SJSA1 (cell line): ENCODE measurements around the gene TP63. TPM values are rescaled to one million over a fixed set of nuclear protein-coding genes. Genes with fewer than 3 reads are reported as not detected.
A peak's percentile ranks its signal among the peaks of the same experiment; 100 is the strongest.

Experiments used
- DNase-seq, 2 experiments: peaks; one replicate each; pipeline ENCODE4 v3.0.0-alpha.2; 2015 to 2020; ENCODE audit warnings: low spot score in 2 of 2, low read depth in 1 of 2
- H3K27ac ChIP-seq: fragments of 250-450 bp; sonication (Bioruptor Pico); 2 replicates; pipeline ENCODE4 v1.5.1; 2020; ENCODE audit warnings: mild to moderate bottlenecking, moderate library complexity
- H3K27me3 ChIP-seq: fragments of 250-450 bp; sonication (Bioruptor Pico); replicated peaks from 2 replicates; pipeline ENCODE4 v1.5.1; 2020; ENCODE audit warnings: mild to moderate bottlenecking, moderate library complexity
- H3K36me3 ChIP-seq: fragments of 250-450 bp; sonication (Bioruptor Pico); 2 replicates; pipeline ENCODE4 v1.5.1; 2020; ENCODE audit warnings: mild to moderate bottlenecking
- H3K4me1 ChIP-seq: fragments of 250-450 bp; sonication (Bioruptor Pico); replicated peaks from 2 replicates; pipeline ENCODE4 v1.6.1; 2021; ENCODE audit warnings: mild to moderate bottlenecking
- H3K4me3 ChIP-seq: fragments of 250-450 bp; sonication (Bioruptor Pico); 2 replicates; pipeline ENCODE4 v1.5.1; 2020; ENCODE audit warnings: mild to moderate bottlenecking
- H3K9me3 ChIP-seq: fragments of 250-450 bp; sonication (Bioruptor Pico); replicated peaks from 2 replicates; pipeline ENCODE4 v1.5.1; 2020; ENCODE audit warnings: mild to moderate bottlenecking
- total RNA-seq: library from RNA; depleted of rRNA; stranded (reverse); fragments of >200 nt; shearing (Covaris generic); gene quantifications from 2 replicates; pipeline ENCODE4 v1.2.3, GENCODE V29; 2014

TP63 gene
- total RNA-seq, 1 experiment from 2014 or later, result not detected

DNA sequence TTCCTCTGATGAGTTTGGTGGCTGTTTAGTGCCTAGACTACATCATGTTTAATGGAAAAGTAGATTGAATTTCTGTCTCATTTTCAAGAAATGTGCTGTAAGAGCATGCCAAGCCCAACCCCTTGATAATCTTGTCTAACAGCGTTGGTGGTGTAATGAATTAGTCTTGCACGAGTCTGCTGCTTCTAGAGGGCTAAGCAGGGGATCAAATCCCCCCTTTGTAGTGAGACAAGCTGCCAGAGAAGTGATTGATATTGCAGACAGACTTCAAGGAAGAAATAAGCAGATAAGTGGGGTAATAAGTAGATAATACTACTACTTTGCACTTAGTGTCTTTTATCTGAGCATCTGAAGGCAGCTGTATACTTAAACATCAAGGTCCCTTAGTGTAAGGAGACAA lies 141.4 kb downstream of the TP63 start:
- Histone ChIP-seq H3K27me3 (no peaks in the 10 kb centered on the region), H3K4me3 (no peak overlapping the region), H3K36me3 (no peaks in the 10 kb centered on the region), H3K9me3 (no peaks in the 10 kb centered on the region), H3K4me1 (peaks cover 13% of the 10 kb centered on the region), H3K27ac (no peak overlapping the region)
- no peak for DNase-seq

DNA sequence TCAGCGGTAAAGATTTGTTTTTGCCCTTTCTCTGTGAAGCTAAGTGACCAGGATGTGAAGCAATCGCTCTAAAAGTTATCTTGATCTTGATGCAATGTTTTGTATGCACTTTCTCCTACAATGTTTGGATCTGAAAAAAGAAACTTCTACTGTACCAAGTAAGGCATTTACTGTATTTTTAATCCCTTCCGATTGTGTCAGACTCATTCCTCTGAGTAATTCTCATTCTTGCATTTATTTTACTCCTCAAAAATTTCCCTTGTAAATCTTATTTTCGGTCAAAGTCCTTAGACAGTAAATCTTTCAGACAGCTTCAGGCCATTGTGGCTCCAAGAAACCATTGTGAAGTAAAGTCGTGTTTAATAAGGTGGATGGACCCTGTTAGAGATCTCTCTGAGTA lies 141.9 kb downstream of the TP63 start:
- Histone ChIP-seq H3K36me3 (no peaks in the 10 kb centered on the region), H3K4me1 (peaks cover 13% of the 10 kb centered on the region), H3K9me3 (no peaks in the 10 kb centered on the region), H3K27me3 (no peaks in the 10 kb centered on the region), H3K27ac (peak overlapping the region; percentile 28; the same call in 1 of the 2 replicates), H3K4me3 (no peak overlapping the region)
- peak in 1 of 2 experiments; percentile 6 for DNase-seq

DNA sequence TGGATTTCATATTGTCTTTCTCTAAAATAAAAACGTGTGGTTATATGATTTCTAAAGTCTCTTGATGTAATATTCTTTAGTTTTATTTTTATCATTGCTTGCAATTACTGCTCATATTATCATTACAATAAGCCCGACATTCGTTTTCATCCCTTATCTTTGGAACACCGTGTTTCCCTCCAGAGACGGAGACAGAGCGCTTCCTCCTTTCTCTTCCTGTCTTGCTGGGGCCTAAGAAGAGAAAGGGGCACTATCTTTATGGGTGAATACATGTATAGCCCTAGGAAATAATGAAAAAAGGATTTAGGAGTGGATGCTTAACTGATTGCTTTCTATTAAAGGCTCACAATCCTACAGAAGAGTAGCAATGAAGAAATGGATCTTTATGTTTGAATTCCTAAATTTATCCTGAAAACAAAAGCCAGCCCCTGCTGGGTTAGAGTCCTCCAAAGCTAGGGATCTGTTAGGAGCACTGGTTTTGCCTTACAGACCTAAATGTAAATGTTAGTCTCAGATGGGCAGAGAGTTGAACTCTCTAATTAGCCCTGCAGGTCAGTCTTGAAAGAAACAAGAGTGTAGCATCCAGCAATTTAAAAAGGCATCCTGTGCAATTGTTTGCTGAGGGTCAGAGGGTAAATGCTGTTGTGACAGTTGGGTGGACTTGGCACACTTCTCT lies 145.1 kb downstream of the TP63 start:
- Histone ChIP-seq H3K27me3 (no peaks in the 10 kb centered on the region), H3K4me1 (peaks cover 13% of the 10 kb centered on the region), H3K27ac (no peak overlapping the region), H3K4me3 (no peak overlapping the region), H3K9me3 (no peaks in the 10 kb centered on the region), H3K36me3 (no peaks in the 10 kb centered on the region)
- DNase-seq, result no peak

DNA sequence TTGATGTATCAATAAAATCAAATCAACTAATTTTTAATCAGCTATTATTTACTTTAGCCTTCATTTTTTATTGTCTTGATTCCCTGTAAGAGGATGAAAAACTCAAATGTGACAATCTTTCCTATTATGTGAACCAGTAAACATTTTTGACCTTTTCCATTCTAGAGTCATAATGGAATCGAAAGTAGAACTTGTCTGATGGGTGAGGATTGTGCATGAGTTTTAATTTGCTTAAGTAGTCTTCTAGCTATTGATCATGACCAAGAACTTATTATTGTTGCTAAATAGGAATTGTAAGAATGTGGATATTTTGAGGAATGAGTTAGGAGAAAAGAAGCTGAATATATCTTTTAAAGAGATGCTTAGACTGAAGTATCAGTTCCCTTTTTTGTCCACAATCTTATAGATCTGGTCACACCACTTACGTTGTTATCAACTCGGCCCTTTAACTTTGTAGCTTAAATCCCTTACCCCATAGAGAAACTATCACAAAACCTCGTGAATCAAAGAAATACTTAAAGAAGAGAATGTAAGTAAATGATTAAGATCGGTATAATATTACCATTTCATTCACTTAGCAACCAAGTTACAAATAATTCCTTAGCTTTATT lies 147.3 kb downstream of the TP63 start:
- no peak for DNase-seq
- H3K27me3 ChIP-seq, result no peaks in the 10 kb centered on the region
- H3K36me3 ChIP-seq, result no peaks in the 10 kb centered on the region
- H3K27ac ChIP-seq, result no peak overlapping the region
- no peaks in the 10 kb centered on the region for H3K9me3 ChIP-seq
- H3K4me1 ChIP-seq, result peaks cover under 1% of the 10 kb centered on the region; the same call in 1 of the 2 replicates
- no peak overlapping the region for H3K4me3 ChIP-seq

DNA sequence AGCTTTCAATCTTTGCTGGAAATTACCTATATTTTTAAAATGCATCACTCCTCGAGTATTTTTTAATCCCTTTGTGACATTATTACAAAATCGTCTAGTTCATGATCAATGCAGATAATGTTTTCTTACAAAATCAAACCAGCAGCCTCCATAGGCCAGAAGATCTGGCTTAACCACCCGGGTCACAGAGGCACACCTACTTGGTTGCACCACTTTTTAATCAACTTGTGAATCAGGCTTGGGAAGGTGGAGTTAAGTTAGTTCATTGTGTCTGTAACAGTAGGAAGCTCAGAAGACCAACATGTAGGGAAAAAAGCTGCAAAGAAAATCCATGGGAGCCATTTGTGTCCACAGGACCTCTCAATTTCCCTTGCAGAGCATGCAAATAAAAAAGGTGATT lies 148.0 kb downstream of the TP63 start:
- no peak for DNase-seq
- Histone ChIP-seq H3K36me3 (no peaks in the 10 kb centered on the region), H3K4me3 (no peak overlapping the region), H3K27me3 (no peaks in the 10 kb centered on the region), H3K27ac (no peak overlapping the region), H3K4me1 (no peaks in the 10 kb centered on the region), H3K9me3 (no peaks in the 10 kb centered on the region)

DNA sequence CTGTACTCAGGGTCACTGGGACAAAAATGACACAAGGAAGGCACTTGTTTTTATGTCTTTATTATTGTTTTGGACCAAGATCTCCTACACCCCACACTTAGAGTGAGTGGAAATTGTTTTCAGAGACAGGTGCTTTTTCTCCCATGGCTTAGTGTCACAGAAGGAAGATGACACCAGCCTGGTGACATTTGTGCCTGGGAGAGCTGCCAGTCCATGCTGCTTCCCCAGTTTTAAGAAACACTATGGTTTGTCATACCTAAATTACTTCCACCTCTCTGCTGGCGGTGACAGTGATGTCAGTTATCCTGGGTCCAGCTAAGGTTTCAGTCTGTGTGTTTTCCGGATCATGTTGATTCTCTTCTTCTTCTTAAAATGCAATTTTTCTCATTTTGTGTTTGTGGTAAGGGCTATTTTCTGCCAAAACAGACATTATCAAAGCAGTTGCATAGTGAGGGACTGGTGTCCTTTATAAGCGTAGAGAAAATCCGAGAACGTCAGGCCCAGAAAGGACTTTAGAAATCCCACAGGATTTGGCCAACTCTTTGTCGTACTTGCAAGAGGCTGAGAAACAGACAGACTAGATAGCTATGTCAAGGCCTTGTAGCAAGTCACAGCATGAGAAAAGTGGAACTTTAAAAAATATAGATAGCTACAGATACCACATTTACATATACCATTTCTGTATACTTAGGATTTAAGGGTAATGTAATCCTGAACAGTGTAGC lies 149.5 kb downstream of the TP63 start:
- DNase-seq, result no peak
- no peaks in the 10 kb centered on the region for H3K27me3 ChIP-seq
- no peaks in the 10 kb centered on the region for H3K9me3 ChIP-seq
- no peak overlapping the region for H3K4me3 ChIP-seq
- H3K4me1 ChIP-seq, result no peaks in the 10 kb centered on the region
- no peaks in the 10 kb centered on the region for H3K36me3 ChIP-seq
- no peak overlapping the region for H3K27ac ChIP-seq

DNA sequence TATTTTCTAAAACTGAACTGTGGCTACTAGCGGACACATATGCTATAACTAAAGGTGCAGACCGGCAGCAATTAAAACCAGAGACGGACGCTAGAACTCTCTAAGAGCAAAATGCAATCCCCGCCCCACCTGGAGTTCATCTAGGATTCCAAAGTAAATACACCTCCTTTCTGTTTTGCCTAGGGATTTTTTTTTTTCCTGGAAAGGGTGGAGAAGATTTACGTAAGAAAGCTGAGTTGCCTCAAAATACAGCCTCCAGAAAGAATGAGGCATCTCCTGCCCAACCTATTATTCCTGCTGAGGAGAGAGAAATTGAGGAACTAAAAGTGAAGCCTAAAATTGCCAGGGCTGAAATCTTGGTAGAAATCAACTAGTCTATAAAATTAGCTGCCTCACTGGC lies 150.2 kb downstream of the TP63 start:
- Histone ChIP-seq H3K4me3 (no peak overlapping the region), H3K36me3 (no peaks in the 10 kb centered on the region), H3K27ac (no peak overlapping the region), H3K4me1 (no peaks in the 10 kb centered on the region), H3K27me3 (no peaks in the 10 kb centered on the region), H3K9me3 (no peaks in the 10 kb centered on the region)
- no peak for DNase-seq

DNA sequence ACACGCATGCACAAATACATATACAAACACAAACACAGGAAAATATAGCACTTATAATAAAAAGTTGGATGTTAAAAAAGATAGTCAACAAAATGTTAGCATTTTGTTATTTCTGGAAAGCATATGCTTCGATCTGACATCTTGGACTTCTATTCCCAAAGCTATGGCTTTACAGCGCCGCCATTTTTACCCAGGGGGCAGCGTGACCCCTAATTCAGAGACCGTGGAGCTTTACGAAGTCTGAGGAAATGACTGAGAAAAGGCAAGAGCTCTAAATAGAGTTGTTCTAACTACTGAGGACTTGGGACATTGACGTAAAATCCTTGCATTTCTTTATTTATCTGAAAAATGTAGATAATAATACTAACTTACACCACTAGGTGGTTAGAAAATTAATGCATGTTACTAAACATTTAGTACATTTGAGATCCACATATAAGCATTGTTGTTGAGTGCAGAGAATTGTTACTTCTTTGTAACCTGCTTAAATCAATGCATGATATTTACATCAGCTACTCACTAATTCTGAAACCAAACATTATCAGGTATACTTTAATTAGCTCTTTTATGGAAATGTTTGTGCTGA lies 155.4 kb downstream of the TP63 start:
- no peak overlapping the region for H3K27ac ChIP-seq
- no peak for DNase-seq

DNA sequence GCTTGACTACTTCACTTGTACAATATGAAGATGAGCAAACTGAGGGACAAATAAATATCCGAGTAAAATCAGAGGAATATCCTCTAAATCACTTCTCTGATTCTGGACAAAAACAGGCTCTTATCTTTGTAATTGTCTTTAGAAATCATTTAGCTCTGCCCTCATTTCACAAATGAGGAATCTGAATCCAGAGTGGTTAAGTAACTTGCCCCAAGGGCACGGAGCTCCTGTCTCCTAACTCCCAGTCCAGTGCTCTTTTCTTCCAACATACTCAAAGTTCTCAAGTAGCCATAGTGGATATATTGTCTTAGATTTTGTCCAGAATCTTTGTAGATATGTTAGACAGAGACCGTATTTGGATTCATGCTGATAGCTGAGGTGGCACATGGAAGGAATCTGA lies 156.0 kb downstream of the TP63 start:
- Histone ChIP-seq H3K27me3 (no peaks in the 10 kb centered on the region), H3K4me1 (0 out of 2 replicates have a peak, but pooled peaks cover 3% of the 10 kb centered on the region), H3K4me3 (no peak overlapping the region), H3K27ac (no peak overlapping the region), H3K36me3 (no peaks in the 10 kb centered on the region), H3K9me3 (no peaks in the 10 kb centered on the region)
- no peak for DNase-seq

More for the DNA sequence above, 155.4 kb downstream of the TP63 start:
- H3K27me3 ChIP-seq, result no peaks in the 10 kb centered on the region
- no peak overlapping the region for H3K4me3 ChIP-seq
- 0 out of 2 replicates have a peak, but pooled peaks cover 3% of the 10 kb centered on the region for H3K4me1 ChIP-seq
- no peaks in the 10 kb centered on the region for H3K9me3 ChIP-seq
- H3K36me3 ChIP-seq, result no peaks in the 10 kb centered on the region

DNA sequence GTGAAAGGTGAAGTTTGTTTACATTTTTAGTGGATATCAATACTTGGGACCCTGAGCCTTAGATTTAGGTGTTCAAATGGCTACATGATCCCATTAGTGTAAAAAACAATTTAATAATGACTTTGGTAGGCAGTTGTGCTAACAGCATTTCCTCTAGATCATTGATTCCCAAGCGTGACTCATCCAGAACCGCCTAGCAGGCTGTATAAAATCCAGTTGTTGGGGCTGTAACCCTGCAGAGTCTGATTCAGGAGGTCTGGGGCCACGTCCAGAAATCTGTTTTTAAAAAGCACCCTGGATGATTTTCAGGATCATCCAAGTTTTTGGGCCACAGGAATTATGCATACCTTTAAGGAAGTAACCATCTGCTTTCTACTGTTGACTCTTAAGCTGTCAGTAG lies 156.4 kb downstream of the TP63 start:
- Histone ChIP-seq H3K4me1 (0 out of 2 replicates have a peak, but pooled peaks cover 3% of the 10 kb centered on the region), H3K4me3 (no peak overlapping the region), H3K36me3 (no peaks in the 10 kb centered on the region), H3K27me3 (no peaks in the 10 kb centered on the region), H3K27ac (no peak overlapping the region), H3K9me3 (no peaks in the 10 kb centered on the region)
- no peak for DNase-seq

DNA sequence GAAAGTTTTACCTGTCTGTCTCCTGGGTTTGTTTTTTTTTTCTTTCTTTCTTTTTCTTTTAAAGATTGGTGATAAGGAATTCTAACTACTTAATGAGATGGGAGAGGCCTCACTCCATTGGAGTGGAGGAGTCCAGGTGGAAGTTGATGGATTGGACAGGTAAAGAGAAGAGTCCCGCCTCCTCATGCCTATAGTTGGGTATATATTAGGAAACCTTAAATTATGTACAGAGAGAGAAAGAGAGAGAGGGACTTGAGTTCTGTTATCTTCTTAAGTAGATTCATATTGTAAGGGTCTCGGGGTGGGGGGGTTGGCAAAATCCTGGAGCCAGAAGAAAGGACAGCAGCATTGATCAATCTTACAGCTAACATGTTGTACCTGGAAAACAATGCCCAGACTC lies 158.2 kb downstream of the TP63 start:
- Histone ChIP-seq H3K4me3 (no peak overlapping the region), H3K9me3 (no peaks in the 10 kb centered on the region), H3K27me3 (no peaks in the 10 kb centered on the region), H3K36me3 (no peaks in the 10 kb centered on the region), H3K27ac (no peak overlapping the region), H3K4me1 (0 out of 2 replicates have a peak, but pooled peaks cover 3% of the 10 kb centered on the region)
- DNase-seq, result no peak

DNA sequence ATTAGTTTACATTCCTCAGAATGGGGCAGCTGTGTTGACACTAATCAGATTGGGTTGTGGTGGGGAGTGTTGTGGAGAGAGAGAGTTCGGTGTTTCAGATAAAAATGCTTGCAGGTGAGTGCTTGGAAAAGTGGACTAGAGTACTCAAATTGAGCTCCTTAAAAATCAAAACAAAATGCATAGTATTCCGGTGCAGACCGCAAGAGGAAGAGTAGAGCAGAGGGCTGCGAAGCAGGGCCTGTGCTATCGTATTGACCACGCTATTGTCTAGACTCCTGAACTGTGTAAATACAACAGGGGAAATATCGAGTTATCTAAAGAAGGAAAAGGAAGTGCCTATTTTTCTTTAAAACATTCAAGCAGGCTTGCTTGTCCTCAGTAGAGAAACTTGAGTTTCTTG lies 159.5 kb downstream of the TP63 start:
- no peak overlapping the region for H3K27ac ChIP-seq
- no peak overlapping the region for H3K4me3 ChIP-seq
- no peaks in the 10 kb centered on the region for H3K36me3 ChIP-seq
- no peaks in the 10 kb centered on the region for H3K9me3 ChIP-seq
- peak in 1 of 2 experiments; percentile 8 for DNase-seq
- 0 out of 2 replicates have a peak, but pooled peaks cover 3% of the 10 kb centered on the region for H3K4me1 ChIP-seq
- no peaks in the 10 kb centered on the region for H3K27me3 ChIP-seq

DNA sequence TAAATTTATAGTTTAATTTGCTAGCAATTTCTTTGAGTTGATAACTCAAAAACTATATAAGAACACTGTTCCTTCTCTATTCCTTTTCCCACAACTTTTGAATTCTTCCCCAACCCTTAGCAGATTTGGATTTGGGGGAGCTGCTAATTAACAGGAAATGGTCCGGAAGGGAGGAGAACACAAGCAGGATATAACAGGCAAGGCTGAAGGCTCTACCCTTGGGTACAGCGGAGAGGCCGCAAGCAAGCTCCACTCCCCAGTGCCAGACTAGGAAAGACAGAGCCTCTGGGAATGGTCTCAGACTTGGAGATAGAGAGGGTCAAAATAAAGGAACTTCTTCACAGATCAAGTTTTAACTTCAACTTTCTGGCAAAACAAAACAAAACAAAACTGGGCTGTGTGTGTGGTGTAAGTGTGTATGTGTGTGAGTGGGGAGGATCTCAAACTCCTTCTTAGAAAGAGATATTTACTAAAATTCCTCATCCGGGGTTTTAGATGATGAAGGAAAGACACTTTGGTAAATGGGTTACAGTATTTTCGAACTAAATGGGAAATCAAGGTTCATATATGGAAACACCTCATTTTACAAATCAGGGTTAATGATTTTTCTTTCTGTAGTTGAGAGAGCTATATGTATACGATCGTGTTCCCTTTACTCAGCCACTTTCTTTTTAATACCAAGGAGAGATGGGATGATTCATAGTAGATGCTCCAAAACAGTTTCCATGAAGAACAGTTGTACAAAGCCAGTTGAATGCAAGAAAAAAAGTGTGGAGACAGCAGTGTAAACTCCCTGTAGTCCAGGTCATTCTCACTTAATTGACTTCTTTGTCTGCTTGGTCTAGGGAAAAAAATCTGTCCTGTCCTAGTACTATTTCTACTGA lies 161.1 kb downstream of the TP63 start:
- no peak overlapping the region for H3K4me3 ChIP-seq
- H3K27ac ChIP-seq, result no peak overlapping the region
- no peaks in the 10 kb centered on the region for H3K9me3 ChIP-seq
- DNase-seq, result no peak
- no peaks in the 10 kb centered on the region for H3K36me3 ChIP-seq
- H3K4me1 ChIP-seq, result 0 out of 2 replicates have a peak, but pooled peaks cover 3% of the 10 kb centered on the region
- H3K27me3 ChIP-seq, result no peaks in the 10 kb centered on the region
